ENCODE data around the gene DBR1. TPM values are rescaled to one million over a fixed set of nuclear protein-coding genes. Genes with fewer than 3 reads are reported as not detected.

Gene DBR1
- total and polyA plus RNA-seq, 2 of the 13 experiments (the other 11 are each of a cell fraction or from before 2014, with no cell fraction given), result 6.4 to 16.7 TPM

- TF ChIP-seq ZNF501 (CRISPR knock-in tag; IDR thresholded peaks at IDR 0.05) (no peak), TFAP4 (IDR thresholded peaks at IDR 0.05; ENCODE audit: borderline replicate concordance, low read depth) (no peak), MXD3 (CRISPR knock-in tag; IDR thresholded peaks at IDR 0.05) (no peak), ZNF335 (CRISPR knock-in tag; IDR thresholded peaks at IDR 0.05) (no peak), ZNF766 (CRISPR knock-in tag; IDR thresholded peaks at IDR 0.05; ENCODE audit: borderline replicate concordance) (0 out of 2 replicates have a peak, but pooled peaks have one; percentile 27), NRL (CRISPR knock-in tag; IDR thresholded peaks at IDR 0.05; ENCODE audit: borderline replicate concordance) (no peak; the same call in 1 of the 2 replicates), ZNF720 (CRISPR knock-in tag; IDR thresholded peaks at IDR 0.05) (no peak), ZNF24 (IDR thresholded peaks at IDR 0.05) (no peak), HOXA7 (CRISPR knock-in tag; IDR thresholded peaks at IDR 0.05) (0 out of 2 replicates have a peak, but pooled peaks have one; percentile 30), PBX2 (CRISPR knock-in tag; IDR thresholded peaks at IDR 0.05) (no peak), ZSCAN9 (CRISPR knock-in tag; IDR thresholded peaks at IDR 0.05; ENCODE audit: borderline replicate concordance) (no peak), ZSCAN25 (CRISPR knock-in tag; IDR thresholded peaks at IDR 0.05) (0 out of 2 replicates have a peak, but pooled peaks have one; percentile 11), ZNF264 (CRISPR knock-in tag; IDR thresholded peaks at IDR 0.05) (no peak), ZNF556 (CRISPR knock-in tag; IDR thresholded peaks at IDR 0.05; ENCODE audit: borderline replicate concordance) (no peak), GLI4 (CRISPR knock-in tag; IDR thresholded peaks at IDR 0.05; ENCODE audit: borderline replicate concordance) (no peak), ZBTB8A (CRISPR knock-in tag; IDR thresholded peaks at IDR 0.05; ENCODE audit: borderline replicate concordance, low read depth) (no peak), CREBL2 (CRISPR knock-in tag; IDR thresholded peaks at IDR 0.05; ENCODE audit: borderline replicate concordance) (no peak), CAMTA2 (CRISPR knock-in tag; IDR thresholded peaks at IDR 0.05; ENCODE audit: borderline replicate concordance) (no peak), RBAK (CRISPR knock-in tag; IDR thresholded peaks at IDR 0.05) (no peak), GATAD2A (CRISPR knock-in tag; IDR thresholded peaks at IDR 0.05) (no peak), NR1H2 (CRISPR knock-in tag; IDR thresholded peaks at IDR 0.05; ENCODE audit: borderline replicate concordance, low read depth) (no peak), SKIL (CRISPR knock-in tag; IDR thresholded peaks at IDR 0.05; ENCODE audit: borderline replicate concordance) (no peak), FLYWCH1 (CRISPR knock-in tag; IDR thresholded peaks at IDR 0.05) (no peak), TBP (CRISPR knock-in tag; IDR thresholded peaks at IDR 0.05) (no peak), SYNCRIP (IDR thresholded peaks at IDR 0.05; ENCODE audit: insufficient read depth, low read depth, low read length) (no peak), MIER3 (CRISPR knock-in tag; IDR thresholded peaks at IDR 0.05; ENCODE audit: borderline replicate concordance) (no peak)
These were observed 59.4 kb downstream of the DBR1 start, which contains the start of gene DZIP1L (continued) for GRCh38 chr3:138114988-138115971.
